ENCODE data around the gene NDUFAF7. TPM values are rescaled to one million over a fixed set of nuclear protein-coding genes. Genes with fewer than 3 reads are reported as not detected.

The NDUFAF7 gene
- total and polyA plus RNA-seq, 9 of the 15 experiments (the other 6 are each of a cell fraction or from before 2014, with no cell fraction given) = 14.9 to 41.6 (median 23.9) TPM

DNA sequence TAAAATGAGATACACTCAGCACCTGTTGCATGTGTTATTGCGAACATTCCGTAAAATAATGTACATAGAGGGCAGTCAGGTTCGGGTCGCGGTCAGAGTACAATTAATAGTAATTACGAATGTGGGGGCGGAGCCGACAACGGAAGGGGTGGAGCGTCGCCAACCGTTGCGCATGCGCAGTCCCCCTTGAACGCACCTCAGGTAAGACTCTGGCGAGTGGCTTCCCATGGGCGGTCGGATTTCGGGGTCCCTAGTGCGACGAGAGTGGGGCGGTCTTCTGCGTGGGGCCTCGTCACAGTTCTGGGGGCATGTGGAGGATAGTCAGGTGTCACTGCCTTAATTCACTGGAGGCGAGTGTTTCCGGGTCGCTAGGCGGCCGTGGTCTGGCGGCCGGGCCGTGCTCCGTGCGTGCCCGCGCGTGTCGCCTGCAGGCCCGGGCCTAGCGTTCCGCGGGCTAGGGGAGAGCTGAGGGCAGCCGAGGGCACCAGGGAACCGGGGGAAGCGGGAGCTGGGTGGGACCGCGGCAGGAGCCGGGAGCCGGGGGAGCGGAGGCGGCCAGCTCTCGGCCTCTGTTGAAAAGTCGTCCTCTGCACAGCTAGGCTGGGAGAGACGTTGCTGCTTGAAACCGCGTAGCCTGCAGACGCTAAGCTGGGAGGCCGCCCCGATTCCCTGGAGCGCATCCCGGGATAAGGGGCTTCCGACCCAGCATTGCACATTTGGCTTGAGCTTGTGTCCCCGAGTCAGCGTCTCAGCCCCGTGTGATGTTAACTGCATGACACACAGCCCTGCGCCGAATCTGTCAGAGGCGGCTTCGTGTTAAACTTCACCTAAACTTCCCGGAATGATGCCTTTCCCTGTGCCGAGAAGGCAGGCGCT, 34.9 kb upstream of the NDUFAF7 start, which contains the start of gene CEBPZOS (continued):
- peak in 2 of 3 experiments; percentile 42 to 91; a peak in 4 of 6 replicates for TF ChIP-seq ZBTB11 (CRISPR knock-in tag; IDR thresholded peaks at IDR 0.05)
- 0 out of 2 replicates have a peak, but pooled peaks have one; percentile 50 for TF ChIP-seq OTX1 (CRISPR knock-in tag; IDR thresholded peaks at IDR 0.05)
- TF ChIP-seq, protein P1, sequence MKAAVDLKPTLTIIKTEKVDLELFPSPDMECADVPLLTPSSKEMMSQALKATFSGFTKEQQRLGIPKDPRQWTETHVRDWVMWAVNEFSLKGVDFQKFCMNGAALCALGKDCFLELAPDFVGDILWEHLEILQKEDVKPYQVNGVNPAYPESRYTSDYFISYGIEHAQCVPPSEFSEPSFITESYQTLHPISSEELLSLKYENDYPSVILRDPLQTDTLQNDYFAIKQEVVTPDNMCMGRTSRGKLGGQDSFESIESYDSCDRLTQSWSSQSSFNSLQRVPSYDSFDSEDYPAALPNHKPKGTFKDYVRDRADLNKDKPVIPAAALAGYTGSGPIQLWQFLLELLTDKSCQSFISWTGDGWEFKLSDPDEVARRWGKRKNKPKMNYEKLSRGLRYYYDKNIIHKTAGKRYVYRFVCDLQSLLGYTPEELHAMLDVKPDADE (conservative IDR thresholded peaks at IDR 0.05; ENCODE audit: control insufficient read depth, low read depth, low read length) = peak; percentile 75; the same call in 1 of the 2 replicates
- TF ChIP-seq SMAD2 (IDR thresholded peaks at IDR 0.05; ENCODE audit: low read depth, low read length) = no peak
- peak; percentile 72 for TF ChIP-seq EGR1 (conservative IDR thresholded peaks at IDR 0.05)
- peak; percentile 30 for TF ChIP-seq SMAD4 (CRISPR knock-in tag; conservative IDR thresholded peaks at IDR 0.05)
- peak; percentile 100 for TF ChIP-seq ZFX (CRISPR knock-in tag; IDR thresholded peaks at IDR 0.05)
- TF ChIP-seq NR2F6 (CRISPR knock-in tag; IDR thresholded peaks at IDR 0.05) = 0 out of 2 replicates have a peak, but pooled peaks have one; percentile 53
- no peak for TF ChIP-seq BCLAF1 (IDR thresholded peaks at IDR 0.05; ENCODE audit: borderline replicate concordance in 1 of 2, control insufficient read depth in 1 of 2, low read depth in 2 of 2, low read length in 1 of 2)
- peak; percentile 83; the same call in 1 of the 2 replicates for TF ChIP-seq ZBTB9 (CRISPR knock-in tag; IDR thresholded peaks at IDR 0.05)
- TF ChIP-seq SMAD3 (CRISPR knock-in tag; conservative IDR thresholded peaks at IDR 0.05) = peak; percentile 41; the same call in 1 of the 2 replicates
- TF ChIP-seq ZNF280A (IDR thresholded peaks at IDR 0.05; ENCODE audit: low read depth, partially characterized antibody) = no peak
- peak; percentile 89; the same call in 1 of the 2 replicates for TF ChIP-seq PHF8 (IDR thresholded peaks at IDR 0.05; ENCODE audit: borderline replicate concordance, low read length)
- no peak for TF ChIP-seq SMARCA5 (IDR thresholded peaks at IDR 0.05)

Measured in K562 (cell line).